K562 (cell line): Measurements from ENCODE around the gene EME2. TPM values are rescaled to one million over a fixed set of nuclear protein-coding genes. Genes with fewer than 3 reads are reported as not detected.

Experiments
- BCOR ChIP-seq: fragments of 450-650 bp; IDR thresholded peaks from 2 replicates; pipeline ENCODE4 v1.6.1; 2016
- BDP1 ChIP-seq: IDR thresholded peaks from 3 replicates; pipeline ENCODE4 v1.6.1; 2011; ENCODE audit not compliant: insufficient read length, insufficient read depth
- CBFB ChIP-seq: sonication (generic); formaldehyde crosslinking; IDR thresholded peaks from 2 replicates; pipeline ENCODE4 v1.4.0; 2020; ENCODE audit warnings: mild to moderate bottlenecking, missing genetic modification reagents
- CCAR2 ChIP-seq: fragments of 200-400 bp; formaldehyde crosslinking; IDR thresholded peaks from 2 replicates; pipeline ENCODE4 v1.6.1; 2017; ENCODE audit warnings: mild to moderate bottlenecking, low read depth, low read length
- CHD2 ChIP-seq: IDR thresholded peaks from 2 replicates; pipeline ENCODE4 v1.6.1; 2011; ENCODE audit warnings: low read depth, low read length
- CREB1 ChIP-seq, 2 experiments: sonication (generic) in 1 of 2; formaldehyde crosslinking in 1 of 2; IDR thresholded peaks; 2 replicates each; pipeline versions ENCODE4 v1.6.1 to v1.8.0; 2012 to 2022; ENCODE audit warnings: inconsistent platforms in 1 of 2, mild to moderate bottlenecking in 1 of 2, missing genetic modification reagents in 1 of 2, moderate library complexity in 1 of 2
- DLX4 ChIP-seq: fragments of 250-450 bp; sonication (Bioruptor Pico); IDR thresholded peaks from 2 replicates; pipeline ENCODE4 v1.6.1; 2021; ENCODE audit warnings: mild to moderate bottlenecking
- ERF ChIP-seq: fragments of 450-650 bp; formaldehyde crosslinking; IDR thresholded peaks from 2 replicates; pipeline ENCODE4 v1.4.0; 2020; ENCODE audit warnings: mild to moderate bottlenecking, mixed read lengths
- GABPB1 ChIP-seq: sonication (generic); formaldehyde crosslinking; IDR thresholded peaks from 2 replicates; pipeline ENCODE4 v1.8.0; 2022; ENCODE audit warnings: mild to moderate bottlenecking, missing genetic modification reagents
- GATA2 ChIP-seq: sonication (generic); formaldehyde crosslinking; IDR thresholded peaks from 2 replicates; pipeline ENCODE4 v1.4.0; 2020; ENCODE audit warnings: mild to moderate bottlenecking, missing genetic modification reagents
- HDAC6 ChIP-seq: IDR thresholded peaks from 2 replicates; pipeline ENCODE4 v1.6.1; 2012; ENCODE audit warnings: low read depth, mild to moderate bottlenecking, control low read depth, inconsistent platforms, low read length, moderate library complexity
- HNRNPK ChIP-seq: fragments of 200-400 bp; formaldehyde crosslinking; IDR thresholded peaks from one replicate; pipeline ENCODE4 v1.6.1; 2018; ENCODE audit warnings: mild to moderate bottlenecking, low read depth, low read length; ENCODE audit not compliant: poor library complexity, severe bottlenecking
- POLR2G ChIP-seq: fragments of 200-400 bp; formaldehyde crosslinking; IDR thresholded peaks from 2 replicates; pipeline ENCODE4 v1.6.1; 2017; ENCODE audit warnings: low read depth, mild to moderate bottlenecking, antibody characterized with exemption, low read length, moderate library complexity
- RBM15 ChIP-seq: fragments of 200-400 bp; formaldehyde crosslinking; IDR thresholded peaks from 2 replicates; pipeline ENCODE4 v1.6.1; 2018; ENCODE audit warnings: mild to moderate bottlenecking, low read length, moderate library complexity; ENCODE audit not compliant: insufficient read depth
- SP2 ChIP-seq: IDR thresholded peaks from 2 replicates; pipeline ENCODE4 v1.6.1; 2011; ENCODE audit warnings: mild to moderate bottlenecking, low read depth, low read length, moderate library complexity; ENCODE audit not compliant: poor library complexity, severe bottlenecking; ENCODE audit errors: extremely low read depth
- TAF9B ChIP-seq: fragments of 450-650 bp; IDR thresholded peaks from 2 replicates; pipeline ENCODE4 v1.6.1; 2018; ENCODE audit warnings: mild to moderate bottlenecking; ENCODE audit not compliant: partially characterized antibody
- XRCC4 ChIP-seq: IDR thresholded peaks from one replicate; pipeline ENCODE4 v1.6.1; 2011; ENCODE audit not compliant: insufficient read depth, insufficient read length; ENCODE audit errors: extremely low read depth
- ZBTB26 ChIP-seq: fragments of 450-650 bp; formaldehyde crosslinking; IDR thresholded peaks from 2 replicates; pipeline ENCODE4 v1.4.0; 2022; ENCODE audit warnings: missing genetic modification characterization
- ZC3H8 ChIP-seq: fragments of 450-650 bp; IDR thresholded peaks from 2 replicates; pipeline ENCODE4 v1.6.1; 2017
- ZMIZ1 ChIP-seq, 2 experiments: fragments of 150-350 bp in 1 of 2; IDR thresholded peaks; 2 replicates each; pipeline ENCODE4 v1.6.1; 2012 to 2016; ENCODE audit warnings: low read depth in 2 of 2, low read length in 2 of 2, mild to moderate bottlenecking in 1 of 2, moderate library complexity in 1 of 2
- ZSCAN32 ChIP-seq: fragments of 450-650 bp; formaldehyde crosslinking; IDR thresholded peaks from 2 replicates; pipeline ENCODE4 v1.4.0; 2020; ENCODE audit warnings: mild to moderate bottlenecking, moderate library complexity
- polyA plus RNA-seq, 8 experiments: library from polyadenylated mRNA; depleted of rRNA in 4 of 8; stranded (reverse) in 5 of 8; unstranded in 3 of 8; fragments of >200 nt; fragmentation: Nextera tagmentation in 2 of 8; fragmentation: Illumina TruSeq in 1 of 8; extraction: Ambion mirVana in 2 of 8; extraction: Trizol in 1 of 8; gene quantifications; 2 replicates each; pipeline versions ENCODE4 v1.2.1 to v1.2.3, GENCODE V29; 2011 to 2014; ENCODE audit warnings: inconsistent platforms in 1 of 8, missing spikeins in 1 of 8
- total RNA-seq, 7 experiments: library from RNA; depleted of rRNA in 6 of 7; stranded (reverse); fragments of >200 nt in 6 of 7; fragmentation: Illumina TruSeq in 2 of 7; extraction: Trizol in 2 of 7; gene quantifications; 2 replicates each; pipeline versions ENCODE4 v1.2.1 to v1.2.3, GENCODE V29; 2011 to 2021; ENCODE audit warnings: low replicate concordance in 1 of 7
- TF ChIP-seq, protein P1 (sequence below): IDR thresholded peaks from 2 replicates; pipeline ENCODE4 v1.6.1; 2014; ENCODE audit warnings: antibody characterized with exemption

EME2 gene
- total and polyA plus RNA-seq, 9 of the 15 experiments (the other 6 are each of a cell fraction or from before 2014, with no cell fraction given), result 0.35 to 19.9 (median 3.5) TPM

DNA sequence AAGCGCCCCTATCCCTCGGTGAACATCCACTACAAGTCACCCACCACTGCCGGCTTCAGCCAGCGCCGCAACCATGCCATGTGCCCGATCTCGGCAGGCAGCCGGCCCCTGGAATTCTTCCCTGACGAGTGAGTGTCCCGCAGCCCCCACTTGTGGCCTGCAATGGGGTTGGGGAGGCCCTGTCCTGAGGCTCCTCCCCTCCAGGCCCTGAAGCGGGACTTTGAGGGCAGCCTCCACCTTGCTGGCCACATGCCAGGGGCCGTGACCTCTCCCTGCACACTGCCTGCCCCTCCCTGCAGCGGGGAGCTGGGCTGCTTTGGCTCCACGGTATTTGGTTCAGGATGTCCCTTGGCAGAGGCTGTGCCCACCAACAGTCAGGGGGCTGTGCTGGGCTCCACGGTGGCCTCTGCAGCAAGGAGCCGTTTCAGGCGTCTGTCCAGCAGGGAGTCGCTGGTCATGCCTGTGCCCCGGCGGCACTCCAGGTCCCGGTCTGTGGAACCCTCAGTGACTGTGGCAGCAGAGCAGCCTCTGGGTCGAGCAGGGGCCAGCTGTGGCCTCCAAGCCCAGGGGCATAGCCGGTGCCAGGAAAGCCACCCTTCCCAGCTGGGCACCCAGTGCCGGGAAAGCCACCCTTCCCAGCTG, 9.6 kb upstream of the EME2 start (continued):
- TF ChIP-seq POLR2G, result peak; percentile 61
- TF ChIP-seq TAF9B, result no peak
- TF ChIP-seq, protein P1, sequence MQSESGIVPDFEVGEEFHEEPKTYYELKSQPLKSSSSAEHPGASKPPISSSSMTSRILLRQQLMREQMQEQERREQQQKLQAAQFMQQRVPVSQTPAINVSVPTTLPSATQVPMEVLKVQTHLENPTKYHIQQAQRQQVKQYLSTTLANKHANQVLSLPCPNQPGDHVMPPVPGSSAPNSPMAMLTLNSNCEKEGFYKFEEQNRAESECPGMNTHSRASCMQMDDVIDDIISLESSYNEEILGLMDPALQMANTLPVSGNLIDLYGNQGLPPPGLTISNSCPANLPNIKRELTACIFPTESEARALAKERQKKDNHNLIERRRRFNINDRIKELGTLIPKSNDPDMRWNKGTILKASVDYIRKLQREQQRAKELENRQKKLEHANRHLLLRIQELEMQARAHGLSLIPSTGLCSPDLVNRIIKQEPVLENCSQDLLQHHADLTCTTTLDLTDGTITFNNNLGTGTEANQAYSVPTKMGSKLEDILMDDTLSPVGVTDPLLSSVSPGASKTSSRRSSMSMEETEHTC, result no peak
- no peak for TF ChIP-seq RBM15
- TF ChIP-seq ZC3H8, result no peak
- no peak for TF ChIP-seq SP2
- TF ChIP-seq ERF (CRISPR knock-in tag), result no peak
- no peak for TF ChIP-seq BDP1
- TF ChIP-seq ZBTB26 (CRISPR knock-in tag), result no peak
- TF ChIP-seq HNRNPK, result no peak
- TF ChIP-seq HDAC6, result no peak
- TF ChIP-seq CHD2, result no peak
- no peak for TF ChIP-seq CCAR2
- no peak for TF ChIP-seq ZMIZ1 (IDR thresholded peaks at IDR 0.05; ENCODE audit: low read depth in 2 of 2, low read length in 2 of 2)
- TF ChIP-seq GABPB1 (CRISPR knock-in tag), result no peak
- no peak for TF ChIP-seq ZSCAN32
- TF ChIP-seq CBFB, result 0 out of 2 replicates have a peak, but pooled peaks have one; percentile 13
- no peak for TF ChIP-seq DLX4 (CRISPR knock-in tag)
- no peak for TF ChIP-seq XRCC4
- TF ChIP-seq GATA2 (CRISPR knock-in tag), result no peak
- no peak for TF ChIP-seq CREB1 (IDR thresholded peaks at IDR 0.05)
- no peak for TF ChIP-seq CREB1 (CRISPR knock-in tag; IDR thresholded peaks at IDR 0.05)
- TF ChIP-seq BCOR, result no peak
